Measurements from ENCODE around the gene COL6A3.

Gene COL6A3

GRCh38 chr2:237397072-237397471 lies 16.9 kb downstream of the COL6A3 start:
- H3K79me2 ChIP-seq (ENCODE audit: insufficient read depth, low read depth) = no peaks in the 10 kb centered on the region
- H3K27ac ChIP-seq = no peak overlapping the region
- H3K36me3 ChIP-seq (ENCODE audit: insufficient read depth) = no peaks in the 10 kb centered on the region
- no peaks in the 10 kb centered on the region for H4K20me1 ChIP-seq (ENCODE audit: insufficient read depth)
- no peaks in the 10 kb centered on the region for H3K4me1 ChIP-seq (ENCODE audit: low read depth, poor library complexity, severe bottlenecking)
- H2AFZ ChIP-seq (ENCODE audit: low read depth) = no peak overlapping the region
- no peak for TF ChIP-seq CTCF (conservative IDR thresholded peaks at IDR 0.05; ENCODE audit: low read depth, low read length)
- H3K27me3 ChIP-seq (ENCODE audit: insufficient read depth, low read depth) = no peaks in the 10 kb centered on the region
- no peak overlapping the region for H3K4me3 ChIP-seq (IDR thresholded peaks at IDR 0.05; ENCODE audit: insufficient read depth, low read depth, low read length)
- no peak overlapping the region for H3K9ac ChIP-seq
- H3K4me2 ChIP-seq = no peak overlapping the region

- Histone ChIP-seq H3K4me3 (IDR thresholded peaks at IDR 0.05; ENCODE audit: insufficient read depth, low read depth, low read length) (no peak overlapping the region), H3K4me2 (no peak overlapping the region), H3K27ac (no peak overlapping the region), H3K79me2 (ENCODE audit: insufficient read depth, low read depth) (no peaks in the 10 kb centered on the region), H3K36me3 (ENCODE audit: insufficient read depth) (no peaks in the 10 kb centered on the region), H3K4me1 (ENCODE audit: low read depth, poor library complexity, severe bottlenecking) (no peaks in the 10 kb centered on the region), H3K27me3 (ENCODE audit: insufficient read depth, low read depth) (no peaks in the 10 kb centered on the region), H2AFZ (ENCODE audit: low read depth) (no peak overlapping the region), H4K20me1 (ENCODE audit: insufficient read depth) (no peaks in the 10 kb centered on the region), H3K9ac (no peak overlapping the region)
- no peak for TF ChIP-seq CTCF (conservative IDR thresholded peaks at IDR 0.05; ENCODE audit: low read depth, low read length)
Measured at GRCh38 chr2:237393523-237393922, 20.4 kb downstream of the COL6A3 start.

- Histone ChIP-seq H3K4me1 (ENCODE audit: low read depth, poor library complexity, severe bottlenecking) (no peaks in the 10 kb centered on the region), H2AFZ (ENCODE audit: low read depth) (no peak overlapping the region), H3K4me2 (no peak overlapping the region), H3K79me2 (ENCODE audit: insufficient read depth, low read depth) (no peaks in the 10 kb centered on the region), H3K36me3 (ENCODE audit: insufficient read depth) (no peaks in the 10 kb centered on the region), H3K9ac (no peak overlapping the region), H3K27ac (no peak overlapping the region), H3K4me3 (IDR thresholded peaks at IDR 0.05; ENCODE audit: insufficient read depth, low read depth, low read length) (no peak overlapping the region), H4K20me1 (ENCODE audit: insufficient read depth) (no peaks in the 10 kb centered on the region), H3K27me3 (ENCODE audit: insufficient read depth, low read depth) (no peaks in the 10 kb centered on the region)
- no peak for TF ChIP-seq CTCF (conservative IDR thresholded peaks at IDR 0.05; ENCODE audit: low read depth, low read length)
Measured at GRCh38 chr2:237392186-237392585, 21.8 kb downstream of the COL6A3 start.

- TF ChIP-seq CTCF (conservative IDR thresholded peaks at IDR 0.05; ENCODE audit: low read depth, low read length) = no peak
- Histone ChIP-seq H3K9ac (no peak overlapping the region), H3K27me3 (ENCODE audit: insufficient read depth, low read depth) (no peaks in the 10 kb centered on the region), H3K4me2 (no peak overlapping the region), H4K20me1 (ENCODE audit: insufficient read depth) (no peaks in the 10 kb centered on the region), H2AFZ (ENCODE audit: low read depth) (no peak overlapping the region), H3K4me1 (ENCODE audit: low read depth, poor library complexity, severe bottlenecking) (no peaks in the 10 kb centered on the region), H3K27ac (no peak overlapping the region), H3K36me3 (ENCODE audit: insufficient read depth) (no peaks in the 10 kb centered on the region), H3K4me3 (IDR thresholded peaks at IDR 0.05; ENCODE audit: insufficient read depth, low read depth, low read length) (no peak overlapping the region), H3K79me2 (ENCODE audit: insufficient read depth, low read depth) (no peaks in the 10 kb centered on the region)
Measured at GRCh38 chr2:237391140-237391539, 22.8 kb downstream of the COL6A3 start.

- H3K9ac ChIP-seq = no peak overlapping the region
- no peak overlapping the region for H3K4me2 ChIP-seq
- no peak overlapping the region for H3K4me3 ChIP-seq (IDR thresholded peaks at IDR 0.05; ENCODE audit: insufficient read depth, low read depth, low read length)
- H3K4me1 ChIP-seq (ENCODE audit: low read depth, poor library complexity, severe bottlenecking) = no peaks in the 10 kb centered on the region
- no peak for TF ChIP-seq CTCF (conservative IDR thresholded peaks at IDR 0.05; ENCODE audit: low read depth, low read length)
- no peaks in the 10 kb centered on the region for H4K20me1 ChIP-seq (ENCODE audit: insufficient read depth)
- no peaks in the 10 kb centered on the region for H3K79me2 ChIP-seq (ENCODE audit: insufficient read depth, low read depth)
- H3K36me3 ChIP-seq (ENCODE audit: insufficient read depth) = no peaks in the 10 kb centered on the region
- no peak overlapping the region for H2AFZ ChIP-seq (ENCODE audit: low read depth)
- H3K27ac ChIP-seq = no peak overlapping the region
- H3K27me3 ChIP-seq (ENCODE audit: insufficient read depth, low read depth) = no peaks in the 10 kb centered on the region
Measured at GRCh38 chr2:237390235-237390634, 23.7 kb downstream of the COL6A3 start.

All from KMS-11 (cell line).